SH-SY5Y (cell line): ENCODE measurements around the gene PML.

Experiments used
- GATA2 ChIP-seq: IDR thresholded peaks from 2 replicates; pipeline ENCODE4 v1.6.1; 2011; ENCODE audit warnings: mild to moderate bottlenecking, low read depth, low read length
- GATA3 ChIP-seq: IDR thresholded peaks from 2 replicates; pipeline ENCODE4 v1.6.1; 2011; ENCODE audit warnings: low read depth, mild to moderate bottlenecking, low read length, moderate library complexity

DNA sequence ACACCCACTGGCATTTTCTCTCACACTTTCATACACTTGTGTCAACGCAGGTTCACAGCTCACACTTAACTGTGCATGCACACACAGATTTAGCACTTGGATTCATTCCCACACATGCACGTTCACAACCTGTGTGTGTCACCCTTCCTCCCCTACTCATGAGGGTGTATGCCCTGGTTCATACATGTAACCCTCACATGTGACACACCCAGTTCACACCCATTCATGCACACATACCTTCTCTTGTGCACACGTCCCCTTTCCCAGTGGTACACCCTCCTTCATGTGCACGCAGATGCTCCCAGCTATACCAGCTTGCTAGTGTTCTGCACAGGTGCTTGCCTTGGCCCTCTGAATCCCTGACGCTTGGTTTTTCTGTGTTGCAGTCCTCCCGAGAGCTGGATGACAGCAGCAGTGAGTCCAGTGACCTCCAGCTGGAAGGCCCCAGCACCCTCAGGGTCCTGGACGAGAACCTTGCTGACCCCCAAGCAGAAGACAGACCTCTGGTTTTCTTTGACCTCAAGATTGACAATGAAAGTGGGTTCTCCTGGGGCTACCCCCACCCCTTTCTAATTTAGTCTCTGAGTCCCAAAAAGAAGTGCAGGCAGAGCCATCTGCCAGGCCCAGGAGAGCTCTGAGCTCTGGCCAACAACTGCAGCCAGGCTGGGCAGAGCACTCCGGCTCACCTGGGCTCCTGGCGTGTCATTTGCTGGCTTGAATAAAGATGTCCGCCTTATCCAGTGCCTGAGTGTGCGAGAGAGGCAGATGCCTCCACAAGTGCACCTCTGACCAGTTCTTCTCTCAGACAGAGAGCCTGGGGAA, 48.3 kb downstream of the PML start:
- TF ChIP-seq GATA2 (no peak), GATA3 (no peak)
